Activated CD4-positive, alpha-beta T cell treated with anti-CD3 and anti-CD28 coated beads, Interleukin-2, amount 50 U/mL, for 1 hour (primary cell): ENCODE data around the gene DYNC1I2.

Source experiments
- DNase-seq: peaks from one replicate; pipeline ENCODE4 v3.0.0-alpha.2; 2020

DYNC1I2 gene

GRCh38 chr2:171787333-171788072 lies 100.2 kb downstream of the DYNC1I2 start:
- DNase-seq, result no peak

- DNase-seq, result no peak
Observed at GRCh38 chr2:171788316-171788993, 101.2 kb downstream of the DYNC1I2 start.

DNA sequence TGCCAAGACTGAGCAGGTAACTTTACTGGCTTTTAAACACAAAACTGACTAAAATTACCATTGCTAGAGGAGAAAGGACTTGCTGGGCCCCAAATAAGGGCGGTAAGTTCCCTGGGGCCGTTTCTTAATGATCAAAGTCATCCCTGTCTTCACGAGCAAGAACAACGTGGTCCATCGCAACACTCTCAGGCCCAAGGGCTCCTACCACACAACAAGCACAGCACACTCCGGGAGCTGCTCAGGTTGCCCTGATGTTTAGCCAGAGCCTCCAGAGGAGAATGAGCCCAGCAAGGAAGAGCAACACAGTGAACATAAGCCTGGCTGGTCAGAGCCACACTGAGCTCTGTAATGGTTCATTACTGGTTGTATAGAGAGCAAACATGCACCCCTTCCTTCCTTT lies 102.7 kb downstream of the DYNC1I2 start:
- no peak for DNase-seq

- DNase-seq, result no peak
Observed at GRCh38 chr2:171791361-171791760, 104.1 kb downstream of the DYNC1I2 start.

DNA sequence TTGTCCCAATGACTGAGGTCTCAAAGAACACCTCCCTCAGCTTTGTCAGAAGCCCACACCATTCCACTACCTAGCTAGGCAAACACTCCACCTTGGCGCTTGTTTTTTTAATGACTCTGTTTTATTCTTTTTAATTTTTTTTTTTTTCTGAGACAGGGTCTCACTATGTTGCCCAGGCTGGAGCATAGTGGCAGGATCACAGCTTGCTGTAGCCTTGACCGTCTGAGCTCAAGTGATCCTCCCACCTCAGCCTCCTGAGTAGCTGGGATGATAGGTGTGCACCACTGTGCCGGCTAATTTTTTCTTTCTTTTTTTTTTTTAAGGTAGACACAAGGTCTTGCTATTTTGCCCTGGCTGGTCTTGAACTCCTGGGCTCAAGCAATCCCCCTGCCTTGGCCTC lies 104.9 kb downstream of the DYNC1I2 start:
- no peak for DNase-seq

DNA sequence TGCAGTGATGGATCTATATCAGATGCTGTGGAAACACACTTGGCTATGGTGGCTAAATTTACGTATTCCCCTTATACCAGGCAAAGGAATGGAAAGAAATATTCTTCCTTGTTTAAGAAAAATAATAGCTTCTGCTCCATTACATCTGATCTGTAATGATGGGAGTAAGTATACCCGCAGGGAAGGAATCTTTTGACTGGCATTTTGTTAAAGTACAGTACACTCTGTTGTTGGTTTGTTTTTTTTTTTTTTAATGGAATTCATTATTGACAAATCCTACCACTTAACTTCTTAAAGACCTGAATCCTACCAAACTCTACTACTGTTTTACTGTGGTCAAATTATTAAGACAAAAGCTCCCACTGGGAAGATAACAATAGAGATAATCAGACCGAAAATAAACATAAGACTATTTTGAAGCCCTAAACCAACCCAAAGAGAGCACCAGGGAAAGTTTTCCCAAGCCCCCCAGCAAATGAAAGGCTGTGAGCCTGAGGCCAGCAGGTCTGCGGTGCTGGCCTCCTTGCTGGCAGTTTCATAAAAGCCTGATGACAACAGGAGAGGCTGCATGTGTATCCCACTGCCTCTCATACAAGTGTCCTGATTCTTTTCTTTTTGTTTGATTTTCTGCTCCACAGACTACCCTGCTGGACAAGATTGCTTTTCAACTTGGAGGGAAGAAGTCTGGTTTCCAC lies 105.8 kb downstream of the DYNC1I2 start:
- DNase-seq, result no peak

DNA sequence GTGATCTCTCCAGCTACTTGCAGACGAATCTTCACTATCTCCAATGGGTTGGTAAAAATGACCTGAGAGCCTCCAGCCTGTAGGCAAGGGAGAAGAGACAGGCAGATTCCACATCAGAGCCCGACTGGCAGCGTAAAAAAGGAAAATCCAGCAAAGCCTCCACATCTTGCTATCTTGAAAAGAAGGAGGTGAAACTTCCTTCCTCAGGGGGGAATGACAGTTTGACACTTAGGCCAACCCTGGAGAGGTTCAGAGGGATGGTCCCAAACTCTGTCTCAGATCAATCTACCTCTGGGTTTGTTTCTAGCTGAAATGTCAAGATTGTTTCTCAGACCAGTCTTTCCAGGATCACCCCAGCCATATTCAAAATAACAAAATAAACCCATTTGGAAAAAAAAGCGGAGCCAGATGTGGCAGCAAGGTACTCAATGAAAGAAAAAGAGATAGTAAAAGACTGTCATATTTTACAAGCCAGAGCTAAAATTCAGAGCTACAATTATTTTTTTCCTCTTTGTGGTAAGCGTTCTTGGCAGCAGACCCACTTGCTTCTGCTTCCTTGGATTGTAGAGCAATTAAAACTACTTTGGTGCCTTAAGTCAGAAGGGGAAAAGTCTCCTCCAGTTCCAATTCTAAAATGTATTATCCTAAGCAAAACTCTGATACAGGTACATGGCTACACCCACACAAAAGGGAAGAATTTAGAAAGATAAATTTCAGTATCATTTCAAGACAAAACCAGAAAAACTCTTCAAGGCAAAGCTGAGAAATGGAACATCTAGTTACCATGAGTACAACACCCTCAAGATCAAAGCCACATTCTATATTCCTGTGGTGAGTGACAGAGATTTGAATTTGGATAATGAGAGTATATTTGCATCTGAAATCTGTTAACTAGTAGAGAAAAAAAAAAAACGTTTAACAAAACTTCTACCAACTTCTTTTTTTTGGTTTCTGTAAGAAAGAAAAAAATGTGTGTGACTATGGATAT lies 106.7 kb downstream of the DYNC1I2 start:
- DNase-seq, result no peak

- DNase-seq, result no peak
Observed at GRCh38 chr2:171794918-171795317, 107.6 kb downstream of the DYNC1I2 start.
